CD4-positive, alpha-beta T cell (primary cell): Measurements from ENCODE around the gene EVPL. TPM values are rescaled to one million over a fixed set of nuclear protein-coding genes. Genes with fewer than 3 reads are reported as not detected.
"Not testable (repeated sequence)": the region's sequence is repeated elsewhere in the genome, so short reads cannot be mapped to it uniquely, and the experiment has no call there.

ENCODE experiments used
- ATAC-seq: fragments of 200-7000 bp; cut with Tn5 transposase; one replicate; pipeline ENCODE4 v1.10.0; 2022; ENCODE audit warnings: mild to moderate bottlenecking; ENCODE audit not compliant: poor library complexity
- CTCF ChIA-PET: fragments of 350-600 bp; sonication (Branson Sonifier 250); formaldehyde crosslinking; loops from one replicate; lab custom pipeline; 2021; ENCODE audit warnings: antibody characterized with exemption, inconsistent platforms; lab: Charles Lee
- POLR2A ChIA-PET: fragments of 350-600 bp; sonication (Branson Sonifier 250); formaldehyde crosslinking; loops from one replicate; lab custom pipeline; 2021; ENCODE audit warnings: antibody characterized with exemption, inconsistent platforms; lab: Charles Lee
- DNase-seq, 14 experiments: peaks; one replicate each; pipeline ENCODE4 v3.0.0-alpha.2; 2013 to 2020; ENCODE audit warnings: mixed read lengths in 2 of 14
- H3K27ac ChIP-seq, 2 donors: one replicate each; pipeline versions ENCODE4 v1.5.1 to v1.7.0; 2013; ENCODE audit warnings: low read length in 2 of 2, low read depth in 1 of 2, mild to moderate bottlenecking in 1 of 2
- H3K27me3 ChIP-seq, 2 experiments: 1 replicate in 1 of 2; 2 replicates in 1 of 2; pipeline versions ENCODE4 v1.6.1 to v1.7.0; 2013; ENCODE audit warnings: low read length in 2 of 2, control low read depth in 1 of 2, mild to moderate bottlenecking in 1 of 2, moderate library complexity in 1 of 2; ENCODE audit not compliant: insufficient read depth in 2 of 2, control insufficient read depth in 1 of 2
- H3K36me3 ChIP-seq: one replicate; pipeline ENCODE4 v1.6.1; 2013; ENCODE audit warnings: low read length, control low read depth; ENCODE audit not compliant: insufficient read depth
- H3K4me1 ChIP-seq: one replicate; pipeline ENCODE4 v1.6.1; 2013; ENCODE audit warnings: low read length, control low read depth; ENCODE audit not compliant: insufficient read depth
- H3K4me3 ChIP-seq: one replicate; pipeline ENCODE4 v1.5.1; 2013; ENCODE audit warnings: mild to moderate bottlenecking, low read length, moderate library complexity
- H3K9me3 ChIP-seq, 2 experiments: 1 replicate in 1 of 2; 2 replicates in 1 of 2; pipeline versions ENCODE4 v1.6.1 to v1.7.0; 2013; ENCODE audit warnings: low read length in 2 of 2, mild to moderate bottlenecking in 2 of 2, control low read depth in 1 of 2, moderate library complexity in 1 of 2; ENCODE audit not compliant: control insufficient read depth in 1 of 2, insufficient read depth in 1 of 2
- H3K27ac Mint-ChIP-seq: one replicate; pipeline ENCODE4 v1.8.0; 2020; ENCODE audit warnings: mixed read lengths
- H3K27me3 Mint-ChIP-seq: one replicate; pipeline ENCODE4 v1.8.0; 2021; ENCODE audit warnings: mixed read lengths
- H3K36me3 Mint-ChIP-seq: one replicate; pipeline ENCODE4 v1.8.0; 2021; ENCODE audit warnings: low read depth, mixed read lengths
- H3K4me1 Mint-ChIP-seq: one replicate; pipeline ENCODE4 v1.8.0; 2021; ENCODE audit warnings: low read depth, mixed read lengths
- H3K4me3 Mint-ChIP-seq: one replicate; pipeline ENCODE4 v1.8.0; 2020; ENCODE audit warnings: mild to moderate bottlenecking, mixed read lengths
- H3K9me3 Mint-ChIP-seq: one replicate; pipeline ENCODE4 v1.8.0; 2020; ENCODE audit warnings: mixed read lengths
- intact Hi-C, 2 experiments: fragments of 100-400 bp; cut with DNase I in 1 of 2; cut with micrococcal nuclease in 1 of 2; formaldehyde crosslinking; loops; one replicate each; pipeline versions ENCODE4 v1.15.1 to v1.9.0; 2023 to 2025; cut with DNase I, micrococcal nuclease
- total RNA-seq, 174 experiments: library from RNA in 2 of 174; stranded (reverse) in 2 of 174; gene quantifications; one replicate each; pipeline ENCODE4 v1.2.3 and lab custom pipeline; 2021 to 2026
- TF ChIP-seq, protein P1 (sequence below): fragments of 200-600 bp; IDR thresholded peaks from one replicate; pipeline ENCODE4 v1.8.0; 2022; ENCODE audit warnings: antibody characterized with exemption, mild to moderate bottlenecking

EVPL gene
- total RNA-seq, 2 experiments from 2014 or later, result 0.14 to 0.38 TPM

- CTCF ChIA-PET, result no interaction called here
- Histone ChIP-seq H3K27me3 (no peaks in the 10 kb centered on the region), H3K9me3 (no peaks in the 10 kb centered on the region), H3K4me1 (no peaks in the 10 kb centered on the region), H3K4me3 (no peak overlapping the region), H3K36me3 (peaks cover 95% of the 10 kb centered on the region), H3K27ac (no peak overlapping the region)
- POLR2A ChIA-PET, result no interaction called here
- ATAC-seq, result no peak
- Mint-ChIP-seq H3K27ac (no peak overlapping the region), H3K27me3 (no peaks in the 10 kb centered on the region), H3K4me3 (no peak overlapping the region), H3K36me3 (peaks cover 93% of the 10 kb centered on the region), H3K9me3 (no peaks in the 10 kb centered on the region), H3K4me1 (peaks cover 18% of the 10 kb centered on the region)
- TF ChIP-seq, protein P1, sequence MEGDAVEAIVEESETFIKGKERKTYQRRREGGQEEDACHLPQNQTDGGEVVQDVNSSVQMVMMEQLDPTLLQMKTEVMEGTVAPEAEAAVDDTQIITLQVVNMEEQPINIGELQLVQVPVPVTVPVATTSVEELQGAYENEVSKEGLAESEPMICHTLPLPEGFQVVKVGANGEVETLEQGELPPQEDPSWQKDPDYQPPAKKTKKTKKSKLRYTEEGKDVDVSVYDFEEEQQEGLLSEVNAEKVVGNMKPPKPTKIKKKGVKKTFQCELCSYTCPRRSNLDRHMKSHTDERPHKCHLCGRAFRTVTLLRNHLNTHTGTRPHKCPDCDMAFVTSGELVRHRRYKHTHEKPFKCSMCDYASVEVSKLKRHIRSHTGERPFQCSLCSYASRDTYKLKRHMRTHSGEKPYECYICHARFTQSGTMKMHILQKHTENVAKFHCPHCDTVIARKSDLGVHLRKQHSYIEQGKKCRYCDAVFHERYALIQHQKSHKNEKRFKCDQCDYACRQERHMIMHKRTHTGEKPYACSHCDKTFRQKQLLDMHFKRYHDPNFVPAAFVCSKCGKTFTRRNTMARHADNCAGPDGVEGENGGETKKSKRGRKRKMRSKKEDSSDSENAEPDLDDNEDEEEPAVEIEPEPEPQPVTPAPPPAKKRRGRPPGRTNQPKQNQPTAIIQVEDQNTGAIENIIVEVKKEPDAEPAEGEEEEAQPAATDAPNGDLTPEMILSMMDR, result no peak
- no peak for DNase-seq
- intact Hi-C loops, result no loop called here
Measured at GRCh38 chr17:76046064-76046463, 19.0 kb upstream of the EVPL start.

DNA sequence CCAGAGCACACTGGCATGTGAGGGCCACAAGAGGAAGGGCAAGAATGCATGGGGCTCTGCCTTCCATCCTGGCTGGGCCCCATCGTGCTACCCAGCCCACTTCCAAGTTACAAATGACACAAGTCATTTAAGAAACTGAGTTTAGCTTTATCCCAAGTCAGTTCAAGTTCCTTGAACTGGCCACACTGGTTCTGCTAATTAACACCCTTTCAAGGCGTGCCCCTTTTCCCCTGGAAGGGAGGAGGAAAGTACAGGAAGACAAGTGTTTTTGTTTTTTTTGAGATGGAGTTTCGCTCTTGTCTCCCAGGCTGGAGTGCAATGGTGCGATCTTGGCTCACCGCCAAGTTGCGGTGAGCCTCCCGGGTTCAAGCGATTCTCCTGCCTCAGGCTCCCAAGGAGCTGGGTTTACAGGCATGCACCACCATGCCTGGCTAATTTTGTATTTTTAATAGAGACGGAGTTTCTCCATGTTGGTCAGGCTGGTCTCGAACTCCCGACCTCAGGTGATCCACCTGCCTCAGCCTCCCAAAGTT lies 17.4 kb upstream of the EVPL start:
- H3K27me3 Mint-ChIP-seq, H3K9me3 Mint-ChIP-seq, H3K27me3 ChIP-seq, H3K9me3 ChIP-seq, H3K4me3 ChIP-seq, H3K27ac Mint-ChIP-seq, H3K4me3 Mint-ChIP-seq, intact Hi-C loops, POLR2A ChIA-PET, H3K4me1 ChIP-seq, H3K27ac ChIP-seq, CTCF ChIA-PET, DNase-seq, ATAC-seq: not testable (repeated sequence)
- peaks cover 95% of the 10 kb centered on the region for H3K36me3 ChIP-seq
- Mint-ChIP-seq H3K4me1 (peaks cover 13% of the 10 kb centered on the region), H3K36me3 (peaks cover 93% of the 10 kb centered on the region)

- H3K9me3 ChIP-seq, H3K4me3 ChIP-seq, POLR2A ChIA-PET, H3K27ac Mint-ChIP-seq, intact Hi-C loops, ATAC-seq, H3K4me3 Mint-ChIP-seq, H3K27ac ChIP-seq, CTCF ChIA-PET, H3K27me3 ChIP-seq, DNase-seq, H3K9me3 Mint-ChIP-seq, H3K4me1 Mint-ChIP-seq, H3K4me1 ChIP-seq, H3K27me3 Mint-ChIP-seq: not testable (repeated sequence)
- peaks cover 93% of the 10 kb centered on the region for H3K36me3 Mint-ChIP-seq
- peaks cover 95% of the 10 kb centered on the region for H3K36me3 ChIP-seq
Measured at GRCh38 chr17:76042868-76043267, 15.8 kb upstream of the EVPL start.

- no peak for DNase-seq
- Mint-ChIP-seq H3K27ac (no peak overlapping the region), H3K4me3 (no peak overlapping the region), H3K36me3 (peaks cover 75% of the 10 kb centered on the region), H3K9me3 (no peaks in the 10 kb centered on the region), H3K4me1 (no peaks in the 10 kb centered on the region), H3K27me3 (no peaks in the 10 kb centered on the region)
- H3K27me3 ChIP-seq, result no peaks in the 10 kb centered on the region
- CTCF ChIA-PET, result no interaction called here
- intact Hi-C loops, result no loop called here
- H3K4me3 ChIP-seq, result no peak overlapping the region
- POLR2A ChIA-PET, result interaction anchor here (1.6 kb wide), 1 partner anchor 10 kb away, joined by 5 read pairs; no protein-coding TSS in a partner anchor
- H3K4me1 ChIP-seq, result no peaks in the 10 kb centered on the region
- TF ChIP-seq, protein P1, result no peak
- H3K36me3 ChIP-seq, result peaks cover 73% of the 10 kb centered on the region
- no peak for ATAC-seq
- no peak overlapping the region for H3K27ac ChIP-seq
- H3K9me3 ChIP-seq, result no peaks in the 10 kb centered on the region
Measured at GRCh38 chr17:76040376-76040775, 13.3 kb upstream of the EVPL start.
